ENCODE measurements around the gene RBM38.

Gene RBM38

GRCh38 chr20:57391439-57392301, 474 bp downstream of the RBM38 start:
- no peak for DNase-seq

- DNase-seq: peak; percentile 53
Observed at GRCh38 chr20:57392512-57393271, 1.5 kb downstream of the RBM38 start.

GRCh38 chr20:57393321-57394120, 2.3 kb downstream of the RBM38 start:
- DNase-seq: no peak

- DNase-seq: no peak
Observed at GRCh38 chr20:57394121-57395082, 3.2 kb downstream of the RBM38 start.

- no peak for DNase-seq
Observed at GRCh38 chr20:57395111-57395966, 4.1 kb downstream of the RBM38 start.

GRCh38 chr20:57396212-57396983, 5.2 kb downstream of the RBM38 start:
- no peak for DNase-seq

GRCh38 chr20:57396984-57397692, 5.9 kb downstream of the RBM38 start:
- no peak for DNase-seq

GRCh38 chr20:57397693-57398108, 6.5 kb downstream of the RBM38 start:
- peak; percentile 41 for DNase-seq

- peak; percentile 74 for DNase-seq
Observed at GRCh38 chr20:57398231-57398821, 7.1 kb downstream of the RBM38 start.

- no peak for DNase-seq
Observed at GRCh38 chr20:57398901-57399535, 7.8 kb downstream of the RBM38 start.

GRCh38 chr20:57399587-57400155, 8.5 kb downstream of the RBM38 start:
- DNase-seq: no peak

- DNase-seq: no peak
Observed at GRCh38 chr20:57400231-57400701, 9.1 kb downstream of the RBM38 start.

- DNase-seq: no peak
Observed at GRCh38 chr20:57400821-57401564, 9.8 kb downstream of the RBM38 start.

- DNase-seq: no peak
Observed at GRCh38 chr20:57401565-57401918, 10.3 kb downstream of the RBM38 start.

- DNase-seq: no peak
Observed at GRCh38 chr20:57402206-57403125, 11.3 kb downstream of the RBM38 start.

- no peak for DNase-seq
Observed at GRCh38 chr20:57403216-57403615, 12.0 kb downstream of the RBM38 start.
